Mesenteric fat pad (tissue), 1 donor: Measurements from ENCODE around the gene RAB11A. TPM values are rescaled to one million over a fixed set of nuclear protein-coding genes. Genes with fewer than 3 reads are reported as not detected.

Source experiments
- DNase-seq: peaks from one replicate; pipeline ENCODE4 v3.0.0-alpha.2; 2020; ENCODE audit warnings: low spot score
- total RNA-seq: library from RNA; stranded (reverse); fragmentation: NEBNext Ultra II Directional; extraction: Animal tissue kit (Norgen Biotek cat#: 25700); gene quantifications from one replicate; pipeline ENCODE4 v1.2.1, GENCODE V29; 2021
- donor health status: DM: yes; HTN: yes; CAD: no.

RAB11A gene
- total RNA-seq, 1 donor from 2014 or later: 207 TPM

- DNase-seq: no peak
Measured at GRCh38 chr15:65883571-65883970, 14.3 kb downstream of the RAB11A start.

- no peak for DNase-seq
Measured at GRCh38 chr15:65884511-65884910, 15.2 kb downstream of the RAB11A start.

GRCh38 chr15:65885668-65886218 lies 16.5 kb downstream of the RAB11A start:
- DNase-seq: no peak

- DNase-seq: no peak
Measured at GRCh38 chr15:65887565-65887964, 18.3 kb downstream of the RAB11A start.

GRCh38 chr15:65888981-65889380 lies 19.7 kb downstream of the RAB11A start:
- no peak for DNase-seq

- no peak for DNase-seq
Measured at GRCh38 chr15:65893060-65893459, 23.8 kb downstream of the RAB11A start.

GRCh38 chr15:65896236-65896635 lies 26.9 kb downstream of the RAB11A start:
- no peak for DNase-seq

- no peak for DNase-seq
Measured at GRCh38 chr15:65900488-65900887, 31.2 kb downstream of the RAB11A start.

- no peak for DNase-seq
Measured at GRCh38 chr15:65901336-65901735, 32.0 kb downstream of the RAB11A start.

GRCh38 chr15:65901836-65902235 lies 32.5 kb downstream of the RAB11A start:
- no peak for DNase-seq

GRCh38 chr15:65902373-65902772 lies 33.1 kb downstream of the RAB11A start:
- no peak for DNase-seq

GRCh38 chr15:65903296-65904073 lies 34.2 kb downstream of the RAB11A start:
- no peak for DNase-seq

GRCh38 chr15:65904301-65904700 lies 35.0 kb downstream of the RAB11A start:
- DNase-seq: no peak

- no peak for DNase-seq
Measured at GRCh38 chr15:65906396-65906795, 37.1 kb downstream of the RAB11A start.

GRCh38 chr15:65907661-65908060 lies 38.4 kb downstream of the RAB11A start:
- no peak for DNase-seq

GRCh38 chr15:65908876-65909275 lies 39.6 kb downstream of the RAB11A start:
- DNase-seq: no peak

GRCh38 chr15:65909831-65910230 lies 40.5 kb downstream of the RAB11A start:
- DNase-seq: no peak

- no peak for DNase-seq
Measured at GRCh38 chr15:65910341-65910740, 41.0 kb downstream of the RAB11A start.

GRCh38 chr15:65912235-65912634 lies 42.9 kb downstream of the RAB11A start:
- DNase-seq: no peak

- no peak for DNase-seq
Measured at GRCh38 chr15:65913631-65914199, 44.4 kb downstream of the RAB11A start.

GRCh38 chr15:65914386-65914785 lies 45.1 kb downstream of the RAB11A start:
- peak; percentile 43 for DNase-seq
